Measurements from ENCODE around the gene VN1R4. TPM values are rescaled to one million over a fixed set of nuclear protein-coding genes. Genes with fewer than 3 reads are reported as not detected.
"Not testable (repeated sequence)": the region's sequence is repeated elsewhere in the genome, so short reads cannot be mapped to it uniquely, and the experiment has no call there.

VN1R4 gene
- total and polyA plus RNA-seq, 8 donors = not detected

GRCh38 chr19:53272044-53272443 is 4.5 kb upstream of the VN1R4 start:
- Histone ChIP-seq H3K9me3 (no peaks in the 10 kb centered on the region), H3K27me3 (no peaks in the 10 kb centered on the region), H3K4me1 (no peaks in the 10 kb centered on the region), H3K4me3 (no peak overlapping the region), H3K36me3 (no peaks in the 10 kb centered on the region), H3K27ac (no peak overlapping the region)
- 67 to 78% methylated on average over 9 of the region's 9 CpGs for whole genome bisulfite sequencing, 2 donors
- DNase-seq (no peak), FAIRE-seq (no peak), ATAC-seq (no peak)
- no peak for TF ChIP-seq CTCF (IDR thresholded peaks at IDR 0.05)
- intact Hi-C loops (cut with DNase I) = no loop called here

GRCh38 chr19:53269861-53270260 is 2.3 kb upstream of the VN1R4 start:
- 87 to 94% methylated on average over 21 to 27 of the region's 27 CpGs for WGBS, 2 donors
- H3K27me3 ChIP-seq; DNase-seq; H3K27ac ChIP-seq; FAIRE-seq; H3K36me3 ChIP-seq; H3K9me3 ChIP-seq; intact Hi-C loops (cut with DNase I); H3K4me3 ChIP-seq; H3K4me1 ChIP-seq; ATAC-seq: not testable (repeated sequence)

GRCh38 chr19:53257715-53258342 is 9.7 kb downstream of the VN1R4 start, which contains the start of gene VN1R2:
VN1R2 (plus strand) TSS chr19:53258292; CDS start chr19:53258376, 84 bp downstream.
- H3K27me3 ChIP-seq; H3K4me3 ChIP-seq; H3K4me1 ChIP-seq; FAIRE-seq; H3K9me3 ChIP-seq; intact Hi-C loops (cut with DNase I); H3K36me3 ChIP-seq; ATAC-seq; H3K27ac ChIP-seq; DNase-seq: not testable (repeated sequence)
- whole genome bisulfite sequencing, 2 donors = 50 to 64% methylated on average over 14 of the region's 14 CpGs

DNA sequence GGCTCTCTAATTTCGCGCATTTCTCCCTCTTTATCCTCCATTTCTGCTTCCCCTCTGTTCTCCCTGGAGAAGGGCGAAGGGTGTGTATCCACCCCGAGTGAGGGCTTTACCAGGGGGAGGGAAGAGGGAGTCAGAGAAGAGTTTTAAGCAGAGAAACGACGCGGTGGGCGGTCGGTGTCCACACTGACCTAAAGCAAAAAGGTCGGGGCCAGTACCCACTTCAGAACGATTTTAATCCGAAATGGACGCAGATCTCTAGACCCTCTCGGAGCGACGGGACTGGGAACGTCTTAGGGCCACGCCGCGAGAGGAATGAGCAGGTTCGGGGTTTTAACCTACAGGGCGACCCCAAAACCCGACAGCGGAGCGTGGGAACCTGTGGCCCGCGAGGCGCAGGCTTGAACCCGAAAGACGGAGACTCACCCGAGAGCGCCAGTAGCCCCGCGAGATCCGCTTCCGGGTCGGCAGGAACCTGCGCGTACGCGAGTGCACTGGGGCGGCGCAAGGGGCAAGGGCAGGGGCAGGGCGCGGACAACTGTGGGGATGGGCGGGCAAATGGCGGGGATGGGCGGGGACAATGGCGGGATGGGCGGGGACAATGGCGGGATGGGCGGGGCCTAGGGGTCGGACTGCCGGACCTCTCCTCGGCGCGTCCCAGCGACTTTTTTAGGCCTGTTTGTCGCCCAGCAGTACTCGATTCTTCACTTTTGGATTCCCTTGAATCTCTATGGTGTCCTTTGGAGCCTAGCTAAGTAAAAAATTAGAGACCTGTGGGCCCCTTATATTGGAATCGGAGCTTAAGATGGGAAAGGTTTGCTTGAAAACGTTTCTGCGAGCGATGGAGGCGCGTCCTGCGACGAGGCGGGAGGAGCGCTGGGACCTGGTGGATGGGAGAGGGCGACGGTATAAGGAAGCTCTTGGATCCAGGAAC is 12.8 kb downstream of the VN1R4 start, which contains the start of gene ZNF677:
ZNF677 (minus strand) TSS at position 463 of the 931 bp plus-strand sequence. CDS start 3,323 bp downstream, outside the sequence.
- Histone ChIP-seq H3K36me3 (peaks cover 0 to 21% (median 13%) of the 10 kb centered on the region in 3 donors), H3K4me3 (peak within 1 kb of the TSS; percentile 70 to 83 (median 75)), H3K9me3 (peaks cover 0 to 3% (median 0%) of the 10 kb centered on the region in 4 donors), H3K27me3 (no peaks in the 10 kb centered on the region), H3K4me1 (no peaks in the 10 kb centered on the region), H3K27ac (peak within 1 kb of the TSS; percentile 8 to 66 (median 34))
- 2 to 3% methylated on average over 68 to 72 of the region's 72 CpGs for WGBS, 2 donors
- ATAC-seq (peak; percentile 99 to 100 (median 100)), FAIRE-seq (no peak), DNase-seq (peak; percentile 80 to 96 (median 88))
- TF ChIP-seq CTCF (IDR thresholded peaks at IDR 0.05) = no peak
- intact Hi-C loops (cut with DNase I) = no loop called here

DNA sequence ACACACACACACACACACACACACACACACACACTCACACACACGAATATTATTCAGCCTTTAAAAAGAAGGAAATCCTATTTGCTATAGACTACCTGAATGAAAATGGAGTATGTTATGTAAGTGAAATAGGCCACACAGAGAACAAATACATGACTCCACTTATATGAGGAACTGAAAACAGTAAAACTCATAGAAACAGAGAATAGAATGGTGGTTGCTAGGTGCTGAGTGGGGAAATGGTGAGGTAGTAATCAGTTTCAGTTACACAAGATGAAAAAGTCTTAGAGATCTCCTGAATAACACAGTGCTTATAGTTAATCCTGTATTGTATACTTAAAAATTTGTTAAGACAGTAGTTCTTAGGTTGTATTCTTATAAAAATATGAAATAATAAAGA is 21.0 kb downstream of the VN1R4 start:
- WGBS, 2 donors = 54 to 84% methylated on average over 1 of the region's 1 CpG
- peaks cover 10 to 36% (median 17%) of the 10 kb centered on the region in 3 donors for H3K36me3 ChIP-seq
- no peak for FAIRE-seq

More for the DNA sequence above, 21.0 kb downstream of the VN1R4 start:
- no peak for ATAC-seq
- peaks cover 0 to 4% (median 1%) of the 10 kb centered on the region in 4 donors for H3K9me3 ChIP-seq
- no peaks in the 10 kb centered on the region for H3K27me3 ChIP-seq
- no peaks in the 10 kb centered on the region for H3K4me1 ChIP-seq
- H3K4me3 ChIP-seq = no peak overlapping the region
- no peak overlapping the region for H3K27ac ChIP-seq
- no peak for DNase-seq
- no peak for TF ChIP-seq CTCF (IDR thresholded peaks at IDR 0.05)
- intact Hi-C loops (cut with DNase I) = no loop called here

Measured in pancreas (tissue), 10 donors.